Globus pallidus (tissue), 1 donor: ENCODE results near the gene MLLT6.

Experiments
- DNase-seq: peaks from one replicate; pipeline ENCODE4 v3.0.0-alpha.2; 2015; ENCODE audit warnings: low spot score

Gene MLLT6

GRCh38 chr17:38741921-38742410, 36.9 kb downstream of the MLLT6 start:
- no peak for DNase-seq

GRCh38 chr17:38742411-38743308, 37.6 kb downstream of the MLLT6 start:
- no peak for DNase-seq

- no peak for DNase-seq
These were observed 38.6 kb downstream of the MLLT6 start for GRCh38 chr17:38743556-38744171.

- DNase-seq, result no peak
These were observed 40.5 kb downstream of the MLLT6 start for GRCh38 chr17:38745545-38745944.

GRCh38 chr17:38746004-38746848, 41.2 kb downstream of the MLLT6 start:
- no peak for DNase-seq

GRCh38 chr17:38746849-38747462, 41.9 kb downstream of the MLLT6 start:
- no peak for DNase-seq

- no peak for DNase-seq
These were observed 42.5 kb downstream of the MLLT6 start for GRCh38 chr17:38747463-38748148.

GRCh38 chr17:38748149-38748891, 43.2 kb downstream of the MLLT6 start, which contains the start of gene PCGF2:
Gene PCGF2, minus strand, starts transcription at chr17:38748336. Its CDS starts 7,934 bp downstream, at chr17:38740402.
- DNase-seq, result no peak

GRCh38 chr17:38748892-38749222, 43.8 kb downstream of the MLLT6 start:
- no peak for DNase-seq

- DNase-seq, result no peak
These were observed 44.4 kb downstream of the MLLT6 start for GRCh38 chr17:38749223-38750043.

- DNase-seq, result no peak
These were observed 44.9 kb downstream of the MLLT6 start for GRCh38 chr17:38750044-38750311.

- DNase-seq, result no peak
These were observed 45.4 kb downstream of the MLLT6 start for GRCh38 chr17:38750312-38751121.

- no peak for DNase-seq
These were observed 46.2 kb downstream of the MLLT6 start for GRCh38 chr17:38751144-38751807.

GRCh38 chr17:38751808-38752307, 46.8 kb downstream of the MLLT6 start:
- DNase-seq, result peak; percentile 83

- DNase-seq, result peak; percentile 100
These were observed 47.4 kb downstream of the MLLT6 start, which contains the start of gene PSMB3 for GRCh38 chr17:38752308-38753070. Gene PSMB3, plus strand, starts transcription at chr17:38752741. Its CDS starts 86 bp downstream, at chr17:38752827.

GRCh38 chr17:38753071-38753506, 48.0 kb downstream of the MLLT6 start:
- DNase-seq, result no peak

- DNase-seq, result no peak
These were observed 56.5 kb downstream of the MLLT6 start for GRCh38 chr17:38761612-38762011.
